SH-SY5Y (cell line): Measurements from ENCODE around the gene COL9A3.

Experiments used
- GATA2 ChIP-seq: IDR thresholded peaks from 2 replicates; pipeline ENCODE4 v1.6.1; 2011; ENCODE audit warnings: mild to moderate bottlenecking, low read depth, low read length
- GATA3 ChIP-seq: IDR thresholded peaks from 2 replicates; pipeline ENCODE4 v1.6.1; 2011; ENCODE audit warnings: low read depth, mild to moderate bottlenecking, low read length, moderate library complexity

DNA sequence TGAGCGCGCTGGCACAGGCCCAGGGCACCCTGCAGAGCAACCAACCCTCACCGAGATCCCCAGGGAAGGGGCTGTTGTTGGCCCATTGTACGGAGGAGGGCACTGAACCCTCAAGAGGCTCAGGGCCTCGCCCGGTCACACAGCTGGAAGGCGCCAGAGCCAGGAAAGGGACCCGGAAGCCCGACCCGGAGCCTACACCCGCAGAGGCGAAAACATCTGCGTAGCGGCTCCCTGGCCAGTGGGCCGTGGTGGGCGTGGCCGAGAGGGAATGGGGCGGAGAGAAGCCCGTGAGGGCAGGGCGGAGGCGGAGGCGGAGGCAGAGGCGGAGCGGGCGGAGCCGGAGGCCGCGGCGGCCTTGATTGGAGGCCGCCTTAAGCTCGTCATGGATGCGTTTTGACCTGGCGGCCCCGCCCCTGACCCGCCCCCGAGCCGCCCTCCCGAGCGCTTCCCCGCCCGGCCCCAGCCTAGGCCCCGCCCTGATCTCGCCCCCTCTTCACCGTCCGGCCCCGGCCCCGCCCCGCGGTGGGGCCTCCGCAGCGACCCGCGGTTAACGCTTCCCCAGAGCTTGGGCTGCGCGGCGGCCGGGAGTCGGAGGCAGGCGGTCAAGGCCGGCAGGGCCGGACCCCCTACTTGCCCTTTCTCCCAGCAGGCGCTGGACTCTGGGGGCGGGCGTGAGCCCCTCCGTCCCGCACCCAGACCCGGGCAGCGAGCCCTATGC lies 22.7 kb upstream of the COL9A3 start:
- TF ChIP-seq GATA2 (no peak), GATA3 (no peak)
